Right atrium auricular region (tissue), 2 donors: ENCODE data around the gene SULT1C3. TPM values are rescaled to one million over a fixed set of nuclear protein-coding genes. Genes with fewer than 3 reads are reported as not detected.

Experiments used
- DNase-seq: peaks from one replicate; pipeline ENCODE4 v3.0.0-alpha.2; 2019; ENCODE audit warnings: low spot score
- H3K27ac ChIP-seq, 2 donors: fragments of 200-600 bp; sonication (generic); 1 replicate in 1 of 2; 2 replicates in 1 of 2; pipeline ENCODE4 v1.5.1; 2016 to 2019
- H3K27me3 ChIP-seq, 2 donors: fragments of 200-600 bp; sonication (generic); one replicate each; pipeline versions ENCODE4 v1.5.1 to v1.6.0; 2017 to 2019
- H3K36me3 ChIP-seq: fragments of 200-600 bp; sonication (generic); one replicate; pipeline ENCODE4 v1.5.1; 2016
- H3K4me1 ChIP-seq, 2 donors: fragments of 200-600 bp; sonication (generic); one replicate each; pipeline versions ENCODE4 v1.5.1 to v1.6.0; 2017 to 2019
- H3K4me3 ChIP-seq, 2 donors: fragments of 200-600 bp; sonication (generic); 1 replicate in 1 of 2; 2 replicates in 1 of 2; pipeline ENCODE4 v1.5.1; 2017 to 2019; ENCODE audit warnings: mild to moderate bottlenecking in 1 of 2, moderate library complexity in 1 of 2
- H3K9me3 ChIP-seq, 2 donors: fragments of 200-600 bp; sonication (generic); one replicate each; pipeline ENCODE4 v1.5.1; 2019
- CTCF ChIP-seq, 2 donors: fragments of 200-600 bp; sonication (generic); IDR thresholded peaks; one replicate each; pipeline ENCODE4 v1.5.1; 2019; ENCODE audit warnings: antibody characterized with exemption in 2 of 2
- total RNA-seq, 2 donors: library from RNA; depleted of rRNA; stranded (reverse); fragments of >200 nt; gene quantifications; one replicate each; pipeline ENCODE4 v1.1.0, GENCODE V29; 2016

SULT1C3 gene
- total RNA-seq, 2 donors from 2014 or later, result not detected

- H3K4me3 ChIP-seq, result no peak overlapping the region
- H3K27me3 ChIP-seq, result no peaks in the 10 kb centered on the region
- no peaks in the 10 kb centered on the region for H3K4me1 ChIP-seq
- no peaks in the 10 kb centered on the region for H3K36me3 ChIP-seq
- H3K27ac ChIP-seq, result no peak overlapping the region
- no peaks in the 10 kb centered on the region for H3K9me3 ChIP-seq
- TF ChIP-seq CTCF (IDR thresholded peaks at IDR 0.05), result no peak
- no peak for DNase-seq
These were observed 65.2 kb downstream of the SULT1C3 start for GRCh38 chr2:108304975-108305374.

- no peak for TF ChIP-seq CTCF (IDR thresholded peaks at IDR 0.05)
- H3K27ac ChIP-seq, result no peak overlapping the region
- H3K9me3 ChIP-seq, result no peaks in the 10 kb centered on the region
- no peaks in the 10 kb centered on the region for H3K27me3 ChIP-seq
- no peak for DNase-seq
- no peaks in the 10 kb centered on the region for H3K4me1 ChIP-seq
- no peaks in the 10 kb centered on the region for H3K36me3 ChIP-seq
- no peak overlapping the region for H3K4me3 ChIP-seq
These were observed 66.1 kb downstream of the SULT1C3 start for GRCh38 chr2:108305901-108306300.

GRCh38 chr2:108309903-108310302 lies 70.1 kb downstream of the SULT1C3 start:
- Histone ChIP-seq H3K9me3 (no peaks in the 10 kb centered on the region), H3K36me3 (no peaks in the 10 kb centered on the region), H3K27ac (no peak overlapping the region), H3K4me1 (no peaks in the 10 kb centered on the region), H3K27me3 (no peaks in the 10 kb centered on the region), H3K4me3 (no peak overlapping the region)
- TF ChIP-seq CTCF (IDR thresholded peaks at IDR 0.05), result no peak
- DNase-seq, result no peak

Other genes with a start within 250 kb of the SULT1C3 start
- gene SULT1C2, start 48.9 kb downstream of the SULT1C3 start, total RNA-seq, result 1 to 10 TPM in 1 of 2 donors, not detected in 1; 1.9 TPM
- 10 to 100 TPM in 1 of 2 donors, 1 to 10 TPM in 1; 9.8 to 16.0 TPM for gene SULT1C4, start 138.0 kb downstream of the SULT1C3 start, total RNA-seq
- 10 to 100 TPM; 12.8 to 16.1 TPM for gene GCC2, start 209.2 kb downstream of the SULT1C3 start, total RNA-seq